Measurements from ENCODE around the gene S100P.
"Not testable (repeated sequence)": the region's sequence is repeated elsewhere in the genome, so short reads cannot be mapped to it uniquely, and the experiment has no call there.

S100P gene

DNA sequence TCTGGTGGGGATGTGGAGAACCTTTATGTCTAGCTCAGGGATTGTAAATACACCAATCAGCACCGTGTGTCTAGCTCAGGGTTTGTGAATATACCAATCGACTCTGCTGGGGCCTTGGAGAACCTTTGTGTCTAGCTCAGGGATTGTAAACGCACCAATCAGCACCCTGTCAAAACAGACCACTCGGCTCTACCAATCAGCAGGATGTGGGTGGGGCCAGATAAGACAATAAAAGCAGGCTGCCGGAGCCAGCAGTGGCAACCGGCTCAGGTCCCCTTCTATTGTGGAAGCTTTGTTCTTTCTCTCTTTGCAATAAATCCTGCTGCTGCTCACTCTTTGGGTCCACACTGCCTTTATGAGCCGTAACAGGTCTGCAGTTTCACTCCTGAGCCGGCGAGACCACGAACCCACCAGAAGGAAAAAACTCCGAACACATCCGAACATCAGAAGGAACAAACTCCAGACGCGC lies 20.5 kb upstream of the S100P start:
- not testable (repeated sequence) for DNase-seq (ENCODE audit: low read depth)

DNA sequence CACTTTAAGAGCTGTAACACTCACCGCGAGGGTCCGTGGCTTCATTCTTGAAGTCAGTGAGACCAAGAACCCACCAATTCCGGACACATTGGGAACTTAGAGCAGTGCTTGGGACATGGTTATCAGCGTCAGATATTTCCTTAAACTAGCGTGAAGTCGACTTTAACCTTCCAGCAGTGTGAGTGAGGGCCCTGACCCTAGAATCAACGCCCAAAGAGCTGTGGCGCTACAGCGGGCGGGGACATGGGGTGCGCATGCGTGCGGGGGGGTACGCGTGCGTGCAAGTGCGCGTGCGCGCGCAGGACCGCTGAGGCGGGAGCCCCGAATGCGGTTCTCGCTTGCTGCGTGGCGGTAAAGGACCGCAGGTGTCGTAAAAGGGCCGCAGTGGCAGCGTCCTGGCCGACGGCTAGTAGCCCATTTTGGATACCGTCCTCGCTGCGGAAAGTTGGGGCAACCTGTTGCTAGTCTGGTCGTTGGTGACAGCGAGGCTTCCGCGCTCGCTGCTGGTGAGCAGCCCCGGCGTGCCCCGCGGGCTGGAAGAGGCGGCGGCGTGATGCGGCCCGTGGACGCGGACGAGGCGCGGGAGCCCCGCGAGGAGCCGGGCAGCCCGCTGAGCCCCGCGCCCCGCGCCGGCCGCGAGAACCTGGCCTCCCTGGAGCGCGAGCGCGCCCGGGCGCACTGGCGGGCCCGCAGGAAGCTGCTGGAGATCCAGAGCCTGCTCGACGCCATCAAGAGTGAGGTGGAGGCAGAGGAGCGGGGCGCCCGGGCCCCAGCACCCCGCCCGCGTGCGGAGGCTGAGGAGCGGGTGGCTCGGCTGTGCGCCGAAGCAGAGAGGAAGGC lies 19.8 kb upstream of the S100P start:
- peak; percentile 94 for DNase-seq (ENCODE audit: low read depth)

DNA sequence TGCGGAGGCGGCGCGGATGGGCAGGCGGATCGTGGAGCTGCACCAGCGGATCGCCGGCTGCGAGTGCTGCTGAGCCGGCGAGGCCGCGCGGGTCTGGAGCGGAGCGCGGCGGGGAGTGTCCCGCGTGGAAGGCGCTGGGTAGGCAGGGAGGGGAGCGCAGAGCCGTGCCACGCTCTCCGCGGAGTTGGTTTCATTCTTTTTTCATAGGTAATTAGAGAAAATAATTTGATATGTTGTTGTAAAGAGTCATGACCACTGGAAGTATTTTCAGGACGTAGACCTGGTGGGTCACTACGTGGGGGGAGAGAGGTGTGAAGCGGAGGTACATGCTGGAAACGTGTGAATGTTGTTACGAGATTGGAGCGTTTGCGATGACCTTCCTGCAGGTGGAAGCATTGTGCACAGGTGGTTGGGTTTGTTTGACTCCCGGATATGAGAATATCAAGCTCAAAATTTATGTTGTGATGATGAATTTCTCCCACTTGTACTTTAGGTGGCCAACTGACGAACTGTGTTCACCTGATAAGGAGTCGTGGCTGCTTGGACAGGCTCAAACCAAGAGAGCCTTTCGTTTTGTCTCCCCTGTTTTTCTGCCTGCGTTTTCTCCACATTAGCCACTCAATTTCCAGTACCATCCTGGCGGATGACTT lies 19.1 kb upstream of the S100P start:
- peak; percentile 56 for DNase-seq (ENCODE audit: low read depth)

DNA sequence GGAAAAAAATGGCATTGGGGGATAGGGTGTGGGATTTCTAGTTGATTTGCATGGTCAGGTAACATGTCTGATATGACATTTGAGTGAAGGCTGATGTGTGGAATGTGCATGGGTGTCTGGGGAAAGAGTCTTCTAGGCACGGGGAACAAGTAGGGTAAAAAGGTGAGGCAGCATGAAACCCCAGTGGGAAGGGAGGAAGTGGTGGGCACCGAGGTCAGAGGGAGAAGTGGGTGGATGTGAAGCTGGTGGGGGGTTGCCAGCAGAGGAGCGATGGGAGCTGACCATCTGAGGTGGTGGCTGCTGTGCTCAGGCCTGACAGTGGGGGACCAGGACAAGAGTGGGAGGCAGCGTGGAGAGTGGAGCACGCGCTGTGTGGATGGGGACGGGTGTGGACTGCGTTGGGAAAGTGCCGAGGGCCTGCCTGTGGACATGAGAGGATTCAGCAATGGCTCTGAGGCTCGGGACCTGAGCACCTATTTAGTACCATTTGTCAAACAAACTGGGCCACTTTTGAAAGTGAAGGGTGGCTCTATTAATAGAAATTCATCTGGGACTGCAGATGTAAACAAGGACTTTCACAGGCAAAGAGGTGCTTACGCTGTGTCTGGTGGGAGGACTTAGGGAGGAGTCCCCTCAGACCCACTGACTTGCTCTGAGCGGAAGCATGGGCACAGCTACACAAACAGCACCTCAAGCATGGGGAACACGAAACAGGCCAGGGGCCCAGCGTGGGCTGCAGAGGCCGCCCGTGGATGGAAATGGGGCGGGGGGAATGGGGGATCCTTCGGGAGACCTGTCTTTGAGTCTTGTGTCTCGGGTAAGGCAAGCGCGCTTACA lies 16.7 kb upstream of the S100P start:
- DNase-seq (ENCODE audit: low read depth), result no peak

DNA sequence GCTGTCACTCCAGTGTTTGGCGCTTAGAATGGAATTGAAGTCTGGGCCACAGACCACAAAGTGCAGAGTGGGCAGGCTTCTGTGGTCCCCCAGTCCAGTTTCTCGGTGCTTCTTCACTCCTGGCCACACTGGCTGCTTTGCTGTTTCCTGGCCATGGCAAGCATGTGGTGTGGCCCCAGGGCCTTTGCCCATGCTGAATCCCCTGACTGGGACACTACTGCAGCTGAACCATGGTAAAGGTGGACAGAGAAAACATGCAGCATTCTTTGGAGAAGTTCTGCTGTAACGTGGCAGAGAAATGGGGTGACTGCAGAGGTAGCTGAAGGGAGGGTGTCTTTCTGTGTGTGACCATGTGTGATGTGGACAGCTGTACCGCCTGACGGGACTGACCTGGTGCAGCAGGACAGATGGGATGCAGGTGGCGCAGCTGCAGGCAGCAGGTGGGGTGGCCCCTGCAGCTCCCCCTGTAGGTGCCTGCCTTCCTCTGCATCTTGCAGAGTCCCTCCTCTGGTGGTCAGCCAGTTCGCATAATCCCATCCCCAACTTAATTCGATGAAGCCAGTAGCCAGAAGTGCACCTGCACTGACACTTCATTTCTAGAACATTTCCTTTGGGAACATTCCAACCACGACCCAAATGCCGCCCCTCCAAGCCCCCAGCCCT lies 13.2 kb upstream of the S100P start:
- DNase-seq (ENCODE audit: low read depth), result no peak

DNA sequence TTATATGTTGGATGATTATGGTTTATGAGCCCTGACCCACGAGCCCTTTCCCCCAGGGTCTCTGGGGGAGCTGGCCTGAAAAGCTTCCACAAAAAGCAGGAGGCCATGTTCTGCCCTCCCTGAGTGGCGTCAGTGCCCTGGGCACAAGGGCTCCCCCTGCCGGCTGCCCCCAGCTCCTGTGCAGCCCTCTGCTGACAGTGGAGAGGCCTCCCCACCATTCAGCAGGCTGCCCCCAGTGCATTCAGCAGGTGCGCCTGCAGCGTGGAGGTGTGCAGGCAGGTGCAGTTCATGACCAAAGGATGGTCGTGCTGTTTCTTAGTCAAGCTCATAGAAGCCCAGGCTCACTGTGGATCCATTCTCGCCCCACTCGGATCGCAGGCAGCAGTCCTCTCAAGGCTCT lies 12.5 kb upstream of the S100P start:
- DNase-seq (ENCODE audit: low read depth), result no peak

DNA sequence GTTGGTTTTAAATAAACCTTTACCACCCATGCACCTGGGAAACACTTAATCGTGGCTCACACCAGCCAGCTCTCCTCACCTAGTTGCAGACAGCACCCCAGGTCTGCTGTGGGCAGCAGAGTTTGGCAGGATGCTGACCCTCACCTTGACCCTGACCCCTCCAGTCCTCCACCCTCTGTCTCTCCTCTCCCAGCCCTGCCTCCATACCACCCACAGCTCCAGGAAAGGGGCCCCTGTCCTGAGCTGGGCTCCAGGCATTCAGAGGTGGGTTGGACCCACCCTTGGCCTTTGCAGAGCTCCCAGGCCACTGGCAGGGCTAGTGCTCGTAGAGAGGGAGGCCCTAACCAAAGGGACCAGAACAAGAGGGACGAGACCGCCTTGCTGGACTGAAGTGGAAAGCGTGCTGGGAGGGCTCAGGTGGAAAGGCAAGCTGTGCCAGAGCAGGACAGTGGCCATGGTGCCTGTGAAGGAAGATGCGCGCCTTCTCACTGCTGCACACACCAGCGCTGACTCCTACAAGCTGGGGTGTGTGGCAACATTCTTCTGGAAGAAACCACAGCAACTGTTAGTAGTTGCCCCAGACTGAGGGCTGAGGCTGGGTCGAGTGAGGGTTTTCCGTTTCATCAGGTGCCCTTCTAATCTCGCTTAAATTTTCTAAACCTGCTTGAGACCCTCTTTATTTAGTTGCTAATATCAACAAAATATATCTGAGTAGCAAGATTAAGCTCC lies 10.7 kb upstream of the S100P start:
- DNase-seq (ENCODE audit: low read depth), result no peak

DNA sequence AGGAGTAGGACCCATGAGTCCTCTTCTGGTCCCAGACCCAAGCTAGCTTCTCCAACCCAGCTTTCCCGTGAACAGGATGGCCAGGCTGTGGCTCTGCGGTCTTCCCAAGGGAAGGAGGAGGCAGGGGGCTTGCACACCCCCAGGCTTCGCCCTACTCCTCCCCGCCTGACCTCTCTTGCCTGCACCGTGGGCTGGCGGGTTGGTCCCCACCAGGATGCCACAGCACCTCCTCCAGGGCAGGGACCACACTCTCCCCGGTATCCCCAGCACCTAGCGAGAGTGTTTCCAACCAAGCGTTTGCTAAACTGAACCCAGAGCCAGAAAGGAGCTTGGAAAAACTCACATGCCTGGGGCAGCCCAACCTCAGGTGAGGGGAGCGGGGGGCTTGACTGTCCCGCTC lies 9.0 kb upstream of the S100P start:
- DNase-seq (ENCODE audit: low read depth), result no peak

DNA sequence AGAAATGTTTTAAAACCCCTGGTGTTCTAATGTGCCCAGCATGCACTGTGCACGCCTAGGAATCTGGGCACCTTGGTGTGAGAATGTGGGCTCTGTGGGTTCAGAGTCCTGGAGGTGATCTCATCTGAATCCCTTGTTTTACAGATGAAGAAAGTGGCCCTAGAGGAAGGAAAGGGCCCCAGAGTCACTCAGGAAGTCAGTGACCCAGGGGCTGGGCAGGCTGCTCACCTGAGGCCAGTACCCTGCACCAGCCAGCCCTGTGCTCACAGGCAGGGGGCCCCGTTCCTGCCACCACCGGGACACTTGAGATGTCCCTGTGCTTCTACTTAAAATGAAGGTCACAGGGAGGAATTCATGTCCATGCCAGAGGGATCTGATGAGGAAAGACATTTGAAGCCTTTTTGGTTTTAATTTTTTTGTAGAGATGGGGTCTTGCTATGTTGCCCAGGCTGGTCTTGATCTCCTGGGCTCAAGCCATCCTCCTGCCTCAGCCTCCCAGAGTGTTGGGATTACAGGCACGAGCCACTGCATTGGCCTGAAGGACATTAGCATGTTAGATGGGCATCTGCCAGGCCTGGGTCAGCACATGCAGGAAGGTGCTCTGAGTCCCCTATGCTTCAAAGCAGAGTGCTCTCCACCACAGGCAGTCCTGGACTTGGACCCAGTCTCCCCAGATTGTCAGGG lies 7.4 kb upstream of the S100P start:
- DNase-seq (ENCODE audit: low read depth), result no peak

DNA sequence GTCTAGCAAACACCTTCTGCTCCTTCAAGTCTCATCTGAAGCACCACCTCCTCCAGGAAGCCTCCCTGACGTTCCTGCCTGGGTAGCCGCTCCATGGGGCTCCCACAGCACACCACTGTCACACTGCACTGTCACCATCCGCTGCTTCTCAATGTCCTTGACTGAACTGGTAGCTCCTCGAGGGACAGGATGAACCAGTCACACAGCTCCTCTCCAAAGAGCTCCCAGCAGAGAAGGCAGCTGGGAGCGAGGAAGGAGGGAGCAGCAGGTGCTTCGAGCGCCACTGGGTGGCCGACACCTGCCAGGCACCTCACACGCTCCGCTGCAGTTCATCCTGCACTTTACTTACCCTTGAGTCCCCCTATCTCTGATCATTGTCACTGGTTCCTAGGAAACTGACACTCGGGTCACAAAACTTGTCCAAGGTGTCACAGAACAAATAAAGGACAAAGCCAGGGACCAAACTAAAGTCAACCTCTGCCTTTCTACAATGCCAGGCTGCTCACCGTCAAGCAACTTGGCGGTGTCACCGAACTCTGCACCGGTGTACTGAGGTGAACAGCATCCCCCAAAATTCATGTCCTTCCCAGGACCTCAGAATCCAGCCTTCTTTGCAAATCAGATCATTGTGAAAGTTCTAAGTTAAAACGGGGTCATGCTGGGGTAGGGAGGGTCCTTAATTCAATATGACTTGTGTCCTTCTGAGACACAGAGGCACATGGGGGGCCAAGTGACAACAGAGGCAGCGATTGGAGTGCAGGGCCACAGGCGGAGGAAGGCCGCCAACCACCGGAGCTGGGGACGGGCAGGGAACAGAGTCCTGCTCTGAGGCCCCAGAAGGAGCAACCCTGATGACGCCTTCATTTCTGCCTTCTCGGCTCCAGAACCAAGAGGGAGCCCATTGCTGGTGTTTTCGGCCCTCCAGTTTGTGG lies 5.5 kb upstream of the S100P start:
- DNase-seq (ENCODE audit: low read depth), result no peak

DNA sequence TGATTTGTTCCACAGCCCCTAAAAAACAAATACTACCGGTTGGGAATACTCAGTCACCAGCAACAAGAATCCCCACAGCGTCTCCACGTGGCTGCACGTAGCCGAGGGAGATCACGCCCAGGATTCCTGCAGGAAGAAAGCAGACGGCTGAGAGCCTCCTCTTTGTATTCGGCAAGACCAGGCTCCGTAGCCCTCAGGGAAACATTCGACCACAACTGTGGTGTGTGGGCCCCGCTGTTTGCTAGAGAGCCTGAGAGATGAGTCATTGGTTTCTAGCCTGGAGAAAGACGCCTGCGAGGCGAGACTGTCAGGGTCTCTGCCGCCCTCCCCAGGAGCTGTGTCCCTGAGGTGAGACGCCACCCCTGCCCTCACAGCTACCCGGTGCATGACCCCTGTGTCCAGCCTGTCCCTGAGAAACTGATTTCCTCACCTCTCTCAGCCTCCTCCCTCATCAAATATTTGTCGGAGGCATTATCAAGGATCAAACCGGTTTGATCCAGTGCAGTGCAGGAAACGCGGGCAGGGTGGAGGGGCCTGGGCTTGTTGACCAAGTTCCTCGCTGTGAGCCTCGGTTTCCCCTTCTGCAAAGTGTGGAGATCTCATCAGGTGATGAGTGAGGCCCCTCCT lies 4.7 kb upstream of the S100P start:
- peak; percentile 97 for DNase-seq (ENCODE audit: low read depth)

DNA sequence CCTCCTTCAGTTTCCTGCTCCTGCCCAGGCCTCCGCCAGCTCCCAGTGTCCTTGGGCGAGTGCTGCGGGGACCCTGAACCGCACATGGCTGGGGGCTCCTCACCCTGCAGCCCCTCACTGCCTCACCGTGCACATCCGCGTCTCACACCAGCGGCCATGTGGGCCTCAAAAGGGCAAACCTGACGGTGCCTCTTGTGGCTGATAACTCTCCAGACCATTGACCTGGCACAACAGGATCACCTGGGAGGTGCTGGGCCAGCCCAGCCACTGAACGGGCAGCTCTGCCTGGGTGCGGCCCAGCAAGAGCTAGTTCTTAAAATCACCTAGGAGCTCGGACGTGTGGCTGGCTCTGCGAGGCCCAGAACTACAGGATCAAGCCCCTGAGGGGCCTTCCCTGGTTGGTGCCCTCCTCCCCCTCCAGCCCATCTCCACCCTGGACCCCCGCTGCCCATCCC lies 4.1 kb upstream of the S100P start:
- DNase-seq (ENCODE audit: low read depth), result no peak

DNA sequence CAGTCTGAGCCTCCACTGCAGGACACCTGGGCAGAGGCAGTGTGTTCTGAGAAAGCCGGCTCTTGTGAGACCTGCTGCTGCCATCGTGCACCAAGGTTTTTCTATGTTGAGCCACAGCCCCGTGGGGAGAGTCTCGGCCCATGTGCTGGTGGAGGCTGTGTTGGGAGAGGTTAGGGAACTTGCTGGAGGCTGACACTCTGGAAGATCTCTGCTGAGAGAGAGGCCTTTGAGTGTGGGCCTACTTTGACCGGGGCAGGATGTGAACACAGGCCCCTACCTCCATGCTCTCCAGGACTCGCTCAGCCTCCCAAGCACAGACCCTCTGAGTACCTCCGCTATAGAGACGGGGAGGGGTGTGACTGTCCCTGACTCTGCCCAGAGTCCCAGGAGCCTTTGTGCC lies 1.3 kb upstream of the S100P start:
- no peak for DNase-seq (ENCODE audit: low read depth)

DNA sequence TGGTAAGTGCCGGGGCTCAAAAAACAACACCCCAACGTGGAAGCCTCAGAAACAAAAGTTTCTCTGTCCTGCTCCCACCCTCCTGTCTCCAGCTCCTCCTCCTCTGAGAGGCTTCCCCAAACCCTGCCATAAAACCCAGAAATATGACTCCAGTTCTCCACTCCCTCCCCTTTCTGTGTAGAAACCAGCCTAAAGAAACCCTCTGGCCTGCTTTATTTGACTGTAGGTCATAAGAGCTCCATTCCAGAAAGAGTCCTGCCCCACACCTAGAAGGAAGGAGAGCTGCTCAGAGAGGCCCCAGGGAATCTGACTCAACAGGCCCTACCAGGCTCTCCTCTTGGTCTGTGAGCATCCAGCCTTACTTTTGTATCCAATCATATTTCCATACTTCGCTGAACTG lies 872 bp upstream of the S100P start:
- DNase-seq (ENCODE audit: low read depth), result no peak

DNA sequence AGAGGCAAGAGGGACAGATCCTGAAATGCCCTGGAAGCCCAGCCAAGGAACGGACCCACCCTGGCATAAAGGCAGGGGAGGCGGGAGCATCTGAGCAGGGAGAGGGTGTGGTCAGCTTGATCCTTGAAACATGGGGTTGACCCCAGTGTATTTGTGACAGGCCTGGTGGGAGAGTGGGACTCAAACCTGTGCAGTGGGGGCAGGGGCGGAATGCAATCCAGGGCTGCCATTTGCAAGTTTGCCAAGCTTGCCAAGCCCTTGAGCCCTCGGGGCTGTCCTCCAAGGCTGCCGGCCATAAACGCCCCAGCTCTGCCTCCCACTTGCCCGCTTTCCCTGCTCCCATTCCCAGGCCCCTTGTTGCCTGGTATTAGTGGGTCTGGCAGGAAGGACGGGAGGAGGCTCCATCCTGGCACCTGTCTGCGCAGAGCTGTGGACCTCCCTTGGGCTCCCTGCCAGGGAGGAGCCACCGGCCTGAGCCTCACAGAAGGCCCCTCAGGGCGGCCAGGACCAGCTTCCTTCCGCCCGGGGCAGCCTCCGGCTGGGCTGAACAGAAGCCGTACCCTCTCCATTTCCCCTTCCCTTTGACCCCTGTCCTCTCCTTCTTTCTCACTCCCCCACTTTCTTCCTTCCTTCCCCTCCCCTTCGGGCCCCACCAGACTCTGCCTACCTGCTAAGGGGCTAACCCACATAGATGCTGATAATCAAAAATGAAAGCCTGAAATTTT lies 661 bp downstream of the S100P start:
- no peak for DNase-seq (ENCODE audit: low read depth)

DNA sequence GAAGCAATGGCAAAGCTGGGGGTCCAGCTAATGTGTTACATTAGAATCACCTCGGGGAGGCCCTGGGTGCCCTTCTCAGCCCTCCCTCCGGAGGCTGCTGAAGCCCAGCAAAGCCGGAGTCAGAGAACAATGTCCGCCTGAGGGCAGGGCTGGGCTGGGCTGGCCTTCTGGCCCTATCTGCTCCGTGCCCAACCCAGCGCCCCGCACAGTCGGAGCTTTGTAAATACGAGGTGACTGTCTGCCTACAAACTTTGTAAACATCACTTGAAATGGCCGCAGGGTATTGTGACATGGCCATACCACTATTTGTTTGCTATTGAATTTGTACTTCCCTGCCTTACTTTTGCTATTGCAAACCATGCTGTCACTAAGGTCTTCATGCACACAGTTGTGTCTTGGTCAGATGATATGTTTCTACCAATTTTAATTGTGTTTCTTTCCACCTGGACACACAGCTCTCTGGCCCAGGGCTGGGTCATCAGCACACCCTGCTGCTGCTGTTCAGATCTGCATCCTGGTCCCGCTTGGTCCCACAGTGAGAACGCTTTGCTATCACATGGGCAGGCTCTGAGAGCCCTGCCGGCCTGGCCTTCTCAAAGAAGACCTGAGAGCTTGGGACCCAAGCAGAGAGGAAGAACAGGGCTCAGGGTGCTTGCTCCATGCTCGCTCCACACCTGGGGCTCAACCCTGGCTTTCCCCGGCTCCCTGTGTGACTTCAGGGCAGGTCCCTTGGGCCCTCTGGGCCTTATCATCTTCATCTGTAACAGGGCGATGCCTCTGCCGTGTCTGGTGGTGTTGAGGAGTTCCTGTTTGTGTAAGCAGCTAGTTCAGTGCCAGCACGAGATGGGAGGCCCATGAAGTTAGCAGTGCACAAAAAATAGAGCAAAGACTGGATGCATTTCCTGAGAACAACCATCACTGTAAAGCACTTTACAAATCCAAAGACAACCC lies 2.3 kb downstream of the S100P start:
- DNase-seq (ENCODE audit: low read depth), result peak; percentile 13

DNA sequence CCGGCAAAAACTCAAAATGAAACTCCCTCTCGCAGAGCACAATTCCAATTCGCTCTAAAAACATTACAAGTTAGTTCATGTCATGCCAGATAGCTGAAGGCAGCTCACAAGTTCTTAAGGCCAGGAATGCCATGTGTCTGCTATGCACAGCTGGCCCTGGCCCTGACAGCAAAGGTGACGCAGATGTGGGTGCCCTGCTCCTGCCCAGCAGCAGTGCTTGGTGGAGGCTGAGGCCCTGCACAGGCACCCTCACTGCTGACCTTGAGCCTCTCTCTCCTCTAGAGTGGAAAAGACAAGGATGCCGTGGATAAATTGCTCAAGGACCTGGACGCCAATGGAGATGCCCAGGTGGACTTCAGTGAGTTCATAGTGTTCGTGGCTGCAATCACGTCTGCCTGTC lies 2.9 kb downstream of the S100P start:
- no peak for DNase-seq (ENCODE audit: low read depth)
